HCT116 (cell line): ENCODE data around the gene AMBRA1.

ENCODE experiments used
- CEBPB ChIP-seq: IDR thresholded peaks from 2 replicates; pipeline ENCODE4 v1.6.1; 2012; ENCODE audit warnings: low read depth
- CTCF ChIP-seq, 3 experiments: fragments of 200-600 bp in 1 of 3; sonication (generic) in 1 of 3; IDR thresholded peaks in 2 of 3; conservative IDR thresholded peaks in 1 of 3; 2 replicates each; pipeline ENCODE4 v1.5.1; 2012 to 2017; ENCODE audit warnings: low read depth in 2 of 3, low read length in 2 of 3, antibody characterized with exemption in 1 of 3, borderline replicate concordance in 1 of 3, control low read depth in 1 of 3, mild to moderate bottlenecking in 1 of 3, mixed read lengths in 1 of 3, mixed run types in 1 of 3, moderate library complexity in 1 of 3; ENCODE audit not compliant: insufficient read depth in 1 of 3
- EGR1 ChIP-seq: IDR thresholded peaks from 2 replicates; pipeline ENCODE4 v1.6.1; 2012; ENCODE audit warnings: low read depth
- EZH2 ChIP-seq: fragments of 200-600 bp; sonication (generic); IDR thresholded peaks from 2 replicates; pipeline ENCODE4 v1.6.1; 2017; ENCODE audit warnings: antibody characterized with exemption, mixed run types
- EZH2phosphoT487 ChIP-seq: fragments of 200-600 bp; IDR thresholded peaks from 2 replicates; pipeline ENCODE4 v1.6.1; 2018; ENCODE audit warnings: antibody characterized with exemption, borderline replicate concordance
- JUND ChIP-seq: IDR thresholded peaks from 2 replicates; pipeline ENCODE4 v1.6.1; 2012
- POLR2A ChIP-seq: IDR thresholded peaks from 2 replicates; pipeline ENCODE4 v1.7.0; 2011; ENCODE audit warnings: borderline replicate concordance; ENCODE audit not compliant: insufficient read depth, insufficient read length; ENCODE audit errors: extremely low read depth
- POLR2AphosphoS5 ChIP-seq: IDR thresholded peaks from 2 replicates; pipeline ENCODE4 v1.6.1; 2011; ENCODE audit warnings: mild to moderate bottlenecking, low read depth, low read length, moderate library complexity
- REST ChIP-seq: IDR thresholded peaks from 2 replicates; pipeline ENCODE4 v1.6.1; 2012; ENCODE audit warnings: low read depth
- TCF7L2 ChIP-seq: IDR thresholded peaks from 2 replicates; pipeline ENCODE4 v1.7.0; 2011; ENCODE audit warnings: borderline replicate concordance, inconsistent platforms; ENCODE audit not compliant: insufficient read depth, insufficient read length; ENCODE audit errors: extremely low read depth

GRCh38 chr11:46472662-46472994 lies 121.2 kb downstream of the AMBRA1 start:
- TF ChIP-seq EGR1: no peak
- TF ChIP-seq REST: no peak
- TF ChIP-seq POLR2A: no peak
- no peak for TF ChIP-seq CTCF (IDR thresholded peaks at IDR 0.05 in 2 of 3, conservative IDR thresholded peaks at IDR 0.05 in 1 of 3; ENCODE audit: borderline replicate concordance in 1 of 3, insufficient read depth in 1 of 3, low read depth in 2 of 3, low read length in 2 of 3)
- no peak for TF ChIP-seq JUND
- no peak for TF ChIP-seq POLR2AphosphoS5
- TF ChIP-seq EZH2phosphoT487: no peak
- TF ChIP-seq EZH2: no peak
- no peak for TF ChIP-seq CEBPB
- TF ChIP-seq TCF7L2: no peak
